Loucy (cell line): ENCODE data around the gene HABP4.

Experiments
- H2AFZ ChIP-seq: fragments of 200-600 bp; sonication (generic); 2 replicates; pipeline ENCODE4 v1.6.0; 2016; ENCODE audit warnings: antibody characterized with exemption, mild to moderate bottlenecking, low read length, moderate library complexity
- H3F3A ChIP-seq: fragments of 200-600 bp; 2 replicates; pipeline ENCODE4 v1.6.0; 2016; ENCODE audit warnings: antibody characterized with exemption, low read depth, mild to moderate bottlenecking
- H3K27me3 ChIP-seq: fragments of 200-600 bp; sonication (generic); 2 replicates; pipeline ENCODE4 v1.6.1; 2014; ENCODE audit warnings: low read length, mild to moderate bottlenecking; ENCODE audit not compliant: insufficient read depth, poor library complexity, severe bottlenecking
- H3K36me3 ChIP-seq: fragments of 200-600 bp; sonication (generic); 2 replicates; pipeline ENCODE4 v1.6.1; 2016; ENCODE audit warnings: low read length; ENCODE audit not compliant: insufficient read depth
- H3K4me1 ChIP-seq: fragments of 200-600 bp; sonication (generic); 2 replicates; pipeline ENCODE4 v1.5.1; 2014; ENCODE audit warnings: low read length, mild to moderate bottlenecking; ENCODE audit not compliant: insufficient read depth, poor library complexity, severe bottlenecking
- H3K4me2 ChIP-seq: fragments of 200-600 bp; sonication (generic); 2 replicates; pipeline ENCODE4 v1.6.0; 2014; ENCODE audit warnings: antibody characterized with exemption, low read length, low read depth, mild to moderate bottlenecking; ENCODE audit not compliant: poor library complexity, severe bottlenecking
- H3K4me3 ChIP-seq: fragments of 200-600 bp; sonication (generic); 2 replicates; pipeline ENCODE4 v1.5.1; 2014; ENCODE audit warnings: low read length, mild to moderate bottlenecking, mixed read lengths; ENCODE audit not compliant: poor library complexity, severe bottlenecking
- H3K79me2 ChIP-seq: fragments of 200-600 bp; sonication (generic); 2 replicates; pipeline ENCODE4 v1.6.1; 2014; ENCODE audit warnings: low read length; ENCODE audit not compliant: insufficient read depth
- H3K9ac ChIP-seq: fragments of 200-600 bp; sonication (generic); 2 replicates; pipeline ENCODE4 v1.6.0; 2014; ENCODE audit warnings: mild to moderate bottlenecking, low read depth, low read length, moderate library complexity; ENCODE audit not compliant: poor library complexity, severe bottlenecking
- H3K9me2 ChIP-seq: fragments of 200-600 bp; sonication (generic); replicated peaks from 2 replicates; pipeline ENCODE4 v1.6.1; 2016; ENCODE audit warnings: low read depth, low read length, mixed read lengths
- H3K9me3 ChIP-seq: fragments of 200-600 bp; sonication (generic); 2 replicates; pipeline ENCODE4 v1.6.1; 2014; ENCODE audit warnings: mild to moderate bottlenecking, antibody characterized with exemption, low read length, low read depth; ENCODE audit not compliant: insufficient read depth
- H4K20me1 ChIP-seq: fragments of 200-600 bp; sonication (generic); 2 replicates; pipeline ENCODE4 v1.6.0; 2014; ENCODE audit warnings: antibody characterized with exemption, low read length, mild to moderate bottlenecking; ENCODE audit not compliant: insufficient read depth, poor library complexity, severe bottlenecking
- EZH2phosphoT487 ChIP-seq: fragments of 200-600 bp; IDR thresholded peaks from 2 replicates; pipeline ENCODE4 v1.6.1; 2018; ENCODE audit warnings: antibody characterized with exemption, mild to moderate bottlenecking, moderate library complexity, borderline replicate concordance
- TF ChIP-seq, protein P1 (sequence below): fragments of 200-600 bp; sonication (generic); conservative IDR thresholded peaks from 2 replicates; pipeline ENCODE4 v1.5.1; 2014; ENCODE audit warnings: mild to moderate bottlenecking, antibody characterized with exemption, low read length

The HABP4 gene

DNA sequence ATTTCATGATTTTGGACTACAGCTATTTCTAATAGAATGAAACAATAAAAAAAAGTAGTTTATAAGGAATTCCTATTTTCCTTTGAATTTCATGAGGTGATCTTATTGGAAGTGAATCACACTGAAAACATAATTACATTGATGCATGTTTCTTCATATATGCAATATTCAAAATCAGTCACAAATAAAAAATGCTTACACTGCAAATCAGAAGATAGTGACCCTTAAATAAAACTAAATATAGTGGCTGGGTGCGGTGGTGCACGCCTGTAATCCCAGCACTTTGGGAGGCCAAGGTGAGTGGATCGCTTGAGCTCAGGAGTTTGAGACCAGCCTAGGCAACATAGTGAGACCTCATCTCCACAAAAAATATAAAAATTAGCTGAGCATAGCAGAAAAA is 90.1 kb downstream of the HABP4 start:
- TF ChIP-seq EZH2phosphoT487 = no peak
- TF ChIP-seq, protein P1, sequence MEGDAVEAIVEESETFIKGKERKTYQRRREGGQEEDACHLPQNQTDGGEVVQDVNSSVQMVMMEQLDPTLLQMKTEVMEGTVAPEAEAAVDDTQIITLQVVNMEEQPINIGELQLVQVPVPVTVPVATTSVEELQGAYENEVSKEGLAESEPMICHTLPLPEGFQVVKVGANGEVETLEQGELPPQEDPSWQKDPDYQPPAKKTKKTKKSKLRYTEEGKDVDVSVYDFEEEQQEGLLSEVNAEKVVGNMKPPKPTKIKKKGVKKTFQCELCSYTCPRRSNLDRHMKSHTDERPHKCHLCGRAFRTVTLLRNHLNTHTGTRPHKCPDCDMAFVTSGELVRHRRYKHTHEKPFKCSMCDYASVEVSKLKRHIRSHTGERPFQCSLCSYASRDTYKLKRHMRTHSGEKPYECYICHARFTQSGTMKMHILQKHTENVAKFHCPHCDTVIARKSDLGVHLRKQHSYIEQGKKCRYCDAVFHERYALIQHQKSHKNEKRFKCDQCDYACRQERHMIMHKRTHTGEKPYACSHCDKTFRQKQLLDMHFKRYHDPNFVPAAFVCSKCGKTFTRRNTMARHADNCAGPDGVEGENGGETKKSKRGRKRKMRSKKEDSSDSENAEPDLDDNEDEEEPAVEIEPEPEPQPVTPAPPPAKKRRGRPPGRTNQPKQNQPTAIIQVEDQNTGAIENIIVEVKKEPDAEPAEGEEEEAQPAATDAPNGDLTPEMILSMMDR = no peak
- Histone ChIP-seq H3K36me3 (no peaks in the 10 kb centered on the region), H3K9me3 (no peaks in the 10 kb centered on the region), H3K4me2 (no peak overlapping the region), H4K20me1 (no peaks in the 10 kb centered on the region), H3K4me1 (no peaks in the 10 kb centered on the region), H3K79me2 (no peaks in the 10 kb centered on the region), H3K27me3 (no peaks in the 10 kb centered on the region), H2AFZ (no peak overlapping the region), H3K4me3 (no peak overlapping the region), H3K9me2 (no peaks in the 10 kb centered on the region), H3K9ac (no peak overlapping the region), H3F3A (no peaks in the 10 kb centered on the region)
